Right atrium auricular region (tissue), 2 donors: Measurements from ENCODE around the gene FANCG. TPM values are rescaled to one million over a fixed set of nuclear protein-coding genes. Genes with fewer than 3 reads are reported as not detected.

Experiments
- DNase-seq: peaks from one replicate; pipeline ENCODE4 v3.0.0-alpha.2; 2019; ENCODE audit warnings: low spot score
- H3K27ac ChIP-seq, 2 donors: fragments of 200-600 bp; sonication (generic); 1 replicate in 1 of 2; 2 replicates in 1 of 2; pipeline ENCODE4 v1.5.1; 2016 to 2019
- H3K27me3 ChIP-seq, 2 donors: fragments of 200-600 bp; sonication (generic); one replicate each; pipeline versions ENCODE4 v1.5.1 to v1.6.0; 2017 to 2019
- H3K36me3 ChIP-seq: fragments of 200-600 bp; sonication (generic); one replicate; pipeline ENCODE4 v1.5.1; 2016
- H3K4me1 ChIP-seq, 2 donors: fragments of 200-600 bp; sonication (generic); one replicate each; pipeline versions ENCODE4 v1.5.1 to v1.6.0; 2017 to 2019
- H3K4me3 ChIP-seq, 2 donors: fragments of 200-600 bp; sonication (generic); 1 replicate in 1 of 2; 2 replicates in 1 of 2; pipeline ENCODE4 v1.5.1; 2017 to 2019; ENCODE audit warnings: mild to moderate bottlenecking in 1 of 2, moderate library complexity in 1 of 2
- H3K9me3 ChIP-seq, 2 donors: fragments of 200-600 bp; sonication (generic); one replicate each; pipeline ENCODE4 v1.5.1; 2019
- total RNA-seq, 2 donors: library from RNA; depleted of rRNA; stranded (reverse); fragments of >200 nt; gene quantifications; one replicate each; pipeline ENCODE4 v1.1.0, GENCODE V29; 2016
- TF ChIP-seq, protein P1 (sequence below), 2 donors: fragments of 200-600 bp; sonication (generic); IDR thresholded peaks; one replicate each; pipeline ENCODE4 v1.5.1; 2019; ENCODE audit warnings: antibody characterized with exemption in 2 of 2

Gene FANCG
- total RNA-seq, 2 donors from 2014 or later: 0.89 to 1.9 TPM

DNA sequence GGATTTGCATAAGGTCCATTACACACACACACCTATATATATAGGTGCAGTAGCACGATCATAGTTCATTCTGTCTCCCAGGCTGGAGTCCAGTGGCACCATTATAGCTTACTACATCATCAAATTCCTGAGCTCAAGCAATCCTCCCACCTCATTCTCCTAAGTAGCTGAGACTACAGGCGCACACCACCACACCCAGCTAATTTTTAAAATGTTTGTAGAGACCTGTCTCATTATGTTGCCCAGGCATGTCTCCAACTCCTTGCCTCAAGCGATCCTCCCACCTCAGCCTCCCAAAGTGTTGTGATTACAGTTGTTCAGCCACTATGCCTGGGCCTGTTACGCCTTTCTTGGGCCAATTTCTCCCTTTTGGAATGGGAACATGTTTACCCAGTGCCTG lies 50.5 kb downstream of the FANCG start:
- Histone ChIP-seq H3K4me3 (no peak overlapping the region), H3K27me3 (no peaks in the 10 kb centered on the region), H3K36me3 (peaks cover 5% of the 10 kb centered on the region), H3K9me3 (no peaks in the 10 kb centered on the region), H3K27ac (no peak overlapping the region), H3K4me1 (peaks cover 0 to 13% of the 10 kb centered on the region in 2 donors)
- no peak for DNase-seq
- TF ChIP-seq, protein P1, sequence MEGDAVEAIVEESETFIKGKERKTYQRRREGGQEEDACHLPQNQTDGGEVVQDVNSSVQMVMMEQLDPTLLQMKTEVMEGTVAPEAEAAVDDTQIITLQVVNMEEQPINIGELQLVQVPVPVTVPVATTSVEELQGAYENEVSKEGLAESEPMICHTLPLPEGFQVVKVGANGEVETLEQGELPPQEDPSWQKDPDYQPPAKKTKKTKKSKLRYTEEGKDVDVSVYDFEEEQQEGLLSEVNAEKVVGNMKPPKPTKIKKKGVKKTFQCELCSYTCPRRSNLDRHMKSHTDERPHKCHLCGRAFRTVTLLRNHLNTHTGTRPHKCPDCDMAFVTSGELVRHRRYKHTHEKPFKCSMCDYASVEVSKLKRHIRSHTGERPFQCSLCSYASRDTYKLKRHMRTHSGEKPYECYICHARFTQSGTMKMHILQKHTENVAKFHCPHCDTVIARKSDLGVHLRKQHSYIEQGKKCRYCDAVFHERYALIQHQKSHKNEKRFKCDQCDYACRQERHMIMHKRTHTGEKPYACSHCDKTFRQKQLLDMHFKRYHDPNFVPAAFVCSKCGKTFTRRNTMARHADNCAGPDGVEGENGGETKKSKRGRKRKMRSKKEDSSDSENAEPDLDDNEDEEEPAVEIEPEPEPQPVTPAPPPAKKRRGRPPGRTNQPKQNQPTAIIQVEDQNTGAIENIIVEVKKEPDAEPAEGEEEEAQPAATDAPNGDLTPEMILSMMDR (IDR thresholded peaks at IDR 0.05): no peak

DNA sequence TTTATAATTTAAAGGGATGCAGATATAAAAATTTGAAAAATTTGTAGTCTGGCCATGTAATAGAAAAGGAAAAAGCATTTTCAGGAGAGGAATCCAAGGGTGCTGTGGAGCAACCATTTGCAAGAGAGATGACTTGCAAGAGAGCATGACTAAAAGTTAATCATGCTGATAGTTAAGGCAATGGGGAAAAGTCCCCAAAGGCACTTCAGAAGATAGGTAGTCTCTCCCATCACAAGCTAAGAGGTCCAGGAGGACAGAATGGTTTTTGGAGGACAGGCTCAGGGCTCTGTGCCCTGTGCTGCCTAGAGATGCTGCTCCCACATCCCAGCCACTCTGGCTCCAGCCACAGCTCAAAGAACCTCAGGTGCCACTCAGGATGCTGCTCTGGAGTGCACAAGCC lies 51.4 kb downstream of the FANCG start:
- TF ChIP-seq, protein P1 (IDR thresholded peaks at IDR 0.05): no peak
- no peak overlapping the region for H3K27ac ChIP-seq
- DNase-seq: no peak
- no peaks in the 10 kb centered on the region for H3K27me3 ChIP-seq
- peaks cover 0 to 13% of the 10 kb centered on the region in 2 donors for H3K4me1 ChIP-seq
- H3K36me3 ChIP-seq: peaks cover 5% of the 10 kb centered on the region
- H3K4me3 ChIP-seq: no peak overlapping the region
- H3K9me3 ChIP-seq: no peaks in the 10 kb centered on the region

DNA sequence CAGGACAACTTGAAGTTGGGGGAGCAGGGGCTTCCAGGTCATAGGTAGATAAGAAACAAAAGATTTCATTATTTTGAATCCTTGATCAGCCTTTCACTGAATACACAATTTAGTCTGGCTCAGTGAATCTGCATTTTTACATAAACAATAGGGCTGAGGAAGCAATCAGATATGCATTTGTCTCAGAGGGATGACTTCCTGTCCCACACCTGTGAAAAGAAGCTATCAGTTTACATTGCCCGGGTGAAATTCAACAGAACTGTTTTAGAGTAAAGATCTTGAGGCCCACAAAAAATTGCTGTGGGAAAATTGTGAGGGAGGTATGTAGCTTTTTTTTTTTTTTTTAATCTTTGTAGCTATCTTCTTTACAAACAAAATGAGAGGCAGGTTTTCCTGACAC lies 51.9 kb downstream of the FANCG start:
- peaks cover 5% of the 10 kb centered on the region for H3K36me3 ChIP-seq
- no peak for DNase-seq
- no peak overlapping the region for H3K27ac ChIP-seq
- TF ChIP-seq, protein P1 (IDR thresholded peaks at IDR 0.05): no peak
- no peaks in the 10 kb centered on the region for H3K27me3 ChIP-seq
- no peaks in the 10 kb centered on the region for H3K9me3 ChIP-seq
- H3K4me3 ChIP-seq: no peak overlapping the region
- H3K4me1 ChIP-seq: peaks cover 0 to 13% of the 10 kb centered on the region in 2 donors

- Histone ChIP-seq H3K27ac (peak overlapping the region in 1 of 2 donors; percentile 65), H3K9me3 (no peaks in the 10 kb centered on the region), H3K36me3 (peaks cover 2% of the 10 kb centered on the region), H3K27me3 (no peaks in the 10 kb centered on the region), H3K4me1 (peaks cover 0 to 13% of the 10 kb centered on the region in 2 donors), H3K4me3 (no peak overlapping the region)
- no peak for DNase-seq
- TF ChIP-seq, protein P1 (IDR thresholded peaks at IDR 0.05): no peak
Measured at GRCh38 chr9:35027374-35027773, 52.4 kb downstream of the FANCG start.

GRCh38 chr9:35026671-35027070 lies 53.1 kb downstream of the FANCG start:
- Histone ChIP-seq H3K4me1 (peaks cover 0 to 13% of the 10 kb centered on the region in 2 donors), H3K4me3 (no peak overlapping the region), H3K27me3 (no peaks in the 10 kb centered on the region), H3K27ac (peak overlapping the region; percentile 12 to 65), H3K36me3 (peaks cover 9% of the 10 kb centered on the region), H3K9me3 (no peaks in the 10 kb centered on the region)
- TF ChIP-seq, protein P1 (IDR thresholded peaks at IDR 0.05): no peak
- DNase-seq: no peak

Other genes starting within 250 kb of the FANCG start
- gene PHF24, start 121.7 kb downstream of the FANCG start, total RNA-seq: under 1 TPM in 1 of 2 donors, not detected in 1; 0.67 TPM
- gene DNAJB5, start 90.2 kb downstream of the FANCG start, total RNA-seq: 10 to 100 TPM; 34.9 to 82.4 TPM
- gene VCP, start 7.3 kb downstream of the FANCG start, total RNA-seq: 100 to 1,000 TPM; 150 to 157 TPM
- gene PIGO, start 16.6 kb upstream of the FANCG start, total RNA-seq: 10 to 100 TPM in 1 of 2 donors, 1 to 10 TPM in 1; 9.0 to 12.3 TPM
- gene STOML2, start 23.2 kb upstream of the FANCG start, total RNA-seq: 100 to 1,000 TPM; 114 to 115 TPM
- gene ATOSB, start 35.9 kb upstream of the FANCG start, total RNA-seq: 10 to 100 TPM; 19.6 to 22.2 TPM
- gene UNC13B, start 82.1 kb upstream of the FANCG start, total RNA-seq: 10 to 100 TPM; 12.9 to 14.6 TPM